ENCODE data around the gene HSPA4. TPM values are rescaled to one million over a fixed set of nuclear protein-coding genes. Genes with fewer than 3 reads are reported as not detected.

HSPA4 gene
- polyA plus RNA-seq, 1 donor (not counting 4 experiments of a cell fraction or from before 2014, with no cell fraction given), result 119 TPM

- Histone ChIP-seq H3K9me3 (ENCODE audit: control insufficient read depth, low read depth, low read length) (no peaks in the 10 kb centered on the region), H2AFZ (ENCODE audit: control insufficient read depth, low read length) (no peak overlapping the region), H3K27me3 (ENCODE audit: control insufficient read depth, extremely low read depth, insufficient read depth, low read length) (no peaks in the 10 kb centered on the region), H3K36me3 (ENCODE audit: control insufficient read depth in 2 of 2, extremely low read depth in 1 of 2, insufficient read depth in 2 of 2, low read length in 2 of 2) (no peaks in the 10 kb centered on the region), H4K20me1 (ENCODE audit: control insufficient read depth, extremely low read depth, insufficient read depth, low read length) (no peaks in the 10 kb centered on the region), H3K4me2 (ENCODE audit: control insufficient read depth, extremely low read depth, insufficient read depth, low read depth, low read length) (no peak overlapping the region), H3K27ac (ENCODE audit: control insufficient read depth, insufficient read depth, low read length) (no peak overlapping the region), H3K4me1 (ENCODE audit: control insufficient read depth, extremely low read depth, insufficient read depth, low read length) (no peaks in the 10 kb centered on the region), H3K4me3 (ENCODE audit: control insufficient read depth in 2 of 3, extremely low read depth in 1 of 3, insufficient read depth in 2 of 3, low read depth in 1 of 3, low read length in 3 of 3) (no peak overlapping the region), H3K9me1 (ENCODE audit: control insufficient read depth, extremely low read depth, insufficient read depth, low read length) (no peaks in the 10 kb centered on the region), H3K9ac (ENCODE audit: control insufficient read depth, extremely low read depth, insufficient read depth, low read length) (no peak overlapping the region), H3K79me2 (ENCODE audit: control insufficient read depth, insufficient read depth, low read length) (no peaks in the 10 kb centered on the region)
- DNase-seq (ENCODE audit: low read depth, low spot score) (no peak), FAIRE-seq (no peak)
- no peak for TF ChIP-seq CTCF (optimal IDR thresholded peaks at IDR 0.05 in 1 of 3, IDR thresholded peaks at IDR 0.05 in 1 of 3, conservative IDR thresholded peaks at IDR 0.05 in 1 of 3; ENCODE audit: extremely low read depth in 1 of 3, insufficient read depth in 2 of 3, low read length in 3 of 3)
- no peak for TF ChIP-seq EZH2 (IDR thresholded peaks at IDR 0.05; ENCODE audit: low read length)
- dilution Hi-C loops (cut with MboI; ENCODE audit: extremely low pct_ligation_motif_present, low sequenced_read_pairs), result no loop called here
Measured at GRCh38 chr5:133140311-133140710, 88.5 kb downstream of the HSPA4 start.

- Histone ChIP-seq H3K27ac (ENCODE audit: control insufficient read depth, insufficient read depth, low read length) (no peak overlapping the region), H3K4me1 (ENCODE audit: control insufficient read depth, extremely low read depth, insufficient read depth, low read length) (no peaks in the 10 kb centered on the region), H2AFZ (ENCODE audit: control insufficient read depth, low read length) (no peak overlapping the region), H3K27me3 (ENCODE audit: control insufficient read depth, extremely low read depth, insufficient read depth, low read length) (no peaks in the 10 kb centered on the region), H4K20me1 (ENCODE audit: control insufficient read depth, extremely low read depth, insufficient read depth, low read length) (no peaks in the 10 kb centered on the region), H3K9me3 (ENCODE audit: control insufficient read depth, low read depth, low read length) (no peaks in the 10 kb centered on the region), H3K9ac (ENCODE audit: control insufficient read depth, extremely low read depth, insufficient read depth, low read length) (no peak overlapping the region), H3K79me2 (ENCODE audit: control insufficient read depth, insufficient read depth, low read length) (no peaks in the 10 kb centered on the region), H3K9me1 (ENCODE audit: control insufficient read depth, extremely low read depth, insufficient read depth, low read length) (no peaks in the 10 kb centered on the region), H3K36me3 (ENCODE audit: control insufficient read depth in 2 of 2, extremely low read depth in 1 of 2, insufficient read depth in 2 of 2, low read length in 2 of 2) (no peaks in the 10 kb centered on the region), H3K4me3 (ENCODE audit: control insufficient read depth in 2 of 3, extremely low read depth in 1 of 3, insufficient read depth in 2 of 3, low read depth in 1 of 3, low read length in 3 of 3) (no peak overlapping the region), H3K4me2 (ENCODE audit: control insufficient read depth, extremely low read depth, insufficient read depth, low read depth, low read length) (no peak overlapping the region)
- no peak for TF ChIP-seq CTCF (optimal IDR thresholded peaks at IDR 0.05 in 1 of 3, IDR thresholded peaks at IDR 0.05 in 1 of 3, conservative IDR thresholded peaks at IDR 0.05 in 1 of 3; ENCODE audit: extremely low read depth in 1 of 3, insufficient read depth in 2 of 3, low read length in 3 of 3)
- dilution Hi-C loops (cut with MboI; ENCODE audit: extremely low pct_ligation_motif_present, low sequenced_read_pairs), result no loop called here
- DNase-seq (ENCODE audit: low read depth, low spot score) (no peak), FAIRE-seq (no peak)
Measured at GRCh38 chr5:133141746-133142145, 89.9 kb downstream of the HSPA4 start.
